GM12892 (cell line): ENCODE data around the gene PDE10A.
"Not testable (repeated sequence)": the region's sequence is repeated elsewhere in the genome, so short reads cannot be mapped to it uniquely, and the experiment has no call there.

ENCODE experiments used
- DNase-seq: peaks from one replicate; pipeline ENCODE4 v3.0.0; 2011; ENCODE audit not compliant: insufficient read length
- FAIRE-seq: peaks from 2 replicates; lab custom pipeline; 2011; peaks lifted over from hg19 to GRCh38; lab: Jason Lieb, UNC
- POLR2A ChIP-seq: IDR thresholded peaks from 2 replicates; pipeline ENCODE4 v1.6.1; 2011; ENCODE audit warnings: low read depth, low read length, control low read depth
- POLR2AphosphoS5 ChIP-seq: IDR thresholded peaks from 2 replicates; pipeline ENCODE4 v1.6.1; 2011; ENCODE audit warnings: low read depth, low read length, control low read depth
- TAF1 ChIP-seq: IDR thresholded peaks from 2 replicates; pipeline ENCODE4 v1.6.1; 2011; ENCODE audit warnings: low read depth, mild to moderate bottlenecking, control low read depth, low read length, borderline replicate concordance

PDE10A gene

DNA sequence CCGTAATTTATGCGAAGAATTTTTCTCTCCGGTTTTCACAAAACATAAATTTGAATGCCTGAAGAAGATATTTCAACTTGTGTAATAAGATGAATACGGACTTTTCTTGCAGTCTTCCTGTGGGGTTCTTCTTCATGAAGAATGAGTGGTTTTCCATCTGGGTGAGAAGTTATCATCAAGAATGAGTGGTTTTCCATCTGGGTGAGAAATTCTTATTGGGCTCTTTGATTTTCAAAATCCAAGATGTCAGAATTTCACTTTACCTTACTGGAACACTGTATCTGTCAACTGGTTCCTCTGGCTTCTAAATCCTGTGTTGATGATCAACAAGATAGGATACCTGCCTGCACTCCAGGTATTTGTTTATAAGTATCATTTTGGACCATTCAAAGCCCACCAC, 193.6 kb downstream of the PDE10A start:
- TF ChIP-seq POLR2A (no peak), POLR2AphosphoS5 (no peak), TAF1 (no peak)
- FAIRE-seq (no peak), DNase-seq (no peak)

DNA sequence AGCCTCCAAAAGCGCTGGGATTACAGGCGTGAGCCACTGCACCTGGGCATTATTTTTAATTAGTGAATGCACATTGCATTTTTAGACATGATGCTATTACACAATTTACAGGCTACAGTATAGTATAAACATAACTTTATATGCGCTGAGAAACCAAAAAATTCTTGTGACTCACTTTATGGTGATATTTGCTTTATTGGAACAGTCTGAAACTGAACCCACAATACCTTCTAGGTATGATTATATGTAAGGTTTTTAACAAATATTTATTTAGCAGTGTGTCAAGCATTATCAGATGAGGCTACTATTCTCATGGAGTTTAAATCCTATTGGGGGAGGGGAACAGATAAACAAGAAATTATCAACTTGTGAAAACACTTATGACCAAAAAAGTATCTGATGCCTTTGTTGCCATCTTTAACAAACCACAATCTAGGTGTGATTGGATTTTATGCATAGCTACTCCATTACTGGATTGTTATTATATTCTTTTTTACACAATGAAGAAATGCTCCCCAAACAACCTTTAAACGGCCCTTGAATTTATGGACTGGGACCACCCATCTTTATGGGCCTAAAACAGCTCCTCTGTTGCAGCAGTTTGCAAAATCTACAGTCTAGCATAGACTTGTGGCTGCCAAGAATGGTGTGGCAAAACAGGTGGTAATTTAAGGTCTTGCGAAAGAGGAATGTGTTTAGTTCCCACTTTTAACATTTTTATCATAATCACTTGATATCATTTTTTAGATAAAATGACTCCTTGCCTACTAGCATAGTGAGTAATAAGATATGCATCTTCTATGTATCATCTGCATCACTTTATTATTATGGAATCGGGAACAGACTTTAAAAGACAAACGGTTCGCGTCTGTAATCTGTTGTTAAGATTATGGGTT, 194.5 kb downstream of the PDE10A start:
- no peak for DNase-seq
- FAIRE-seq, result no peak
- no peak for TF ChIP-seq TAF1
- TF ChIP-seq POLR2AphosphoS5, result no peak
- no peak for TF ChIP-seq POLR2A

GRCh38 chr6:165463499-165463898, 199.5 kb downstream of the PDE10A start:
- not testable (repeated sequence) for DNase-seq, FAIRE-seq

DNA sequence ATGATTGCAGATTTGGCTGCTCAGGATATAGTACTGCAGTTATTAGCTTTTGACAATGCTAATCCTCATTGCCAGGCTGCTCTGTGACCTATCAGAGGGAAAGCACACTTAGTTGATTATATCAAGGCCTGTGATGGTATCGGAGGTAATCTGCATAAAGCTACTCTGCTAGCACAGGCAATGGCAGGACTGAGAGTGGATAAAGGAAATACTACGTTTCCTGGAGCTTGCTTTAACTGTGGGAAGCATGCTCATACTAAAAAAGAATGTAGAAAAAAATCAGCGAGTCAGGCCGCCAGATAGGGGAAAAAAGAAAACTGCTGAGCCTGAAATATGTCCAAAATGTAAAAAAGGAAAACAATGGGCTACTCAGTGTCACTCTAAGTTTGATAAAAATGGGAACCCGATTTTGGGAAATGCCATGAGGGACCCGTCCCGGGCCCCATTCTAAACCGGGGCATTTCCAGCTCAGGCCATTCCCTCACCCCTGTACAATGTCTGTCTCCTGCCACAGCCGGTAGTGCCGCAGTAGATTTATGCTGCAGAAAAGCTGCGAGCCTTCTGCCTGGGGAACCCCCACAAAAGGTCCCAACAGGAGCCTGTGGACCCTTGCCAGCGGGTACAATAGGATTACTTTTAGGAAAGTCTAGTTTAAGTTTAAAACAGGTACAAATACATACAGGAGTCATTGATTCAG, 203.3 kb downstream of the PDE10A start:
- DNase-seq, FAIRE-seq: not testable (repeated sequence)

DNA sequence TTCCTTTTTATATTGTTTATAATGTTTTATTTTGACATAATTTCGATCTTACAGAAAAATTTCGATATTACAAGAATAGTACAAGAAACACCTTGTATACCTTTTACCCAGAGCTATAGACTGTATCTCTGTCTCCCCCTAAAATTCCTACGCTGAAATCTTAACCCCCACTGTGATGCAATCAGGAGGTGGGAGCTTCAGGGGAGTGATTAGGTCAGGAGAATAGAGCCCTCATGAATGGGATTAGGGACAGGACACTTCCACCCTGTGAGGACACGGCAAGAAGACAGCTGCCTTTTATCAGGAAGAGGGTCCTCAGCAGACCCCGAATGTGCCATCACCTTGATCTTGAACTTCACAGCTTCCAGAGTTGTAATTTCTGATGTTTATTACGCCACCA, 204.9 kb downstream of the PDE10A start:
- TF ChIP-seq TAF1, result no peak
- no peak for TF ChIP-seq POLR2AphosphoS5
- TF ChIP-seq POLR2A, result no peak
- DNase-seq (no peak), FAIRE-seq (no peak)

- DNase-seq, result no peak
- no peak for TF ChIP-seq POLR2AphosphoS5
- no peak for TF ChIP-seq POLR2A
- no peak for TF ChIP-seq TAF1
- no peak for FAIRE-seq
These were observed 206.8 kb downstream of the PDE10A start for GRCh38 chr6:165456286-165456685.

DNA sequence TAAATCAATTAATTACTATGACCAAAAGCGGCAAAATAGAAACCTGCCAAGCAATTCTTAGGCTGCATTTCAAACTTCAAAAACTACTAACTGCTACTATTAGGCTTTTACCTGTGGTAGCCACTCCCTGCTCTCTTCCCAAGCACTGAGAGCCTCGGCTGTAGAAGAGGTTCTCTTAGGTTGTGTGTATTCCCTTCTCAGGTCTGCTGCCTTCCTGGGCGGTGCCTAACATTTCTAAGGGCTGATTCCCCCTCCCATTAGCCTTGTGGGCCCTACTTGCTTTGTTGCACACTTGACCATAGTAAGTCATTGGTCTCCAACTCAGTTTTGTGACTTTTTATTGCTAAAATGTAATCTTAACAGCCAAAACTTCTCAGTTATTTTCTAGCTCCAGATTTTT, 207.6 kb downstream of the PDE10A start:
- FAIRE-seq (no peak), DNase-seq (no peak)
- TF ChIP-seq TAF1 (no peak), POLR2A (no peak), POLR2AphosphoS5 (no peak)

DNA sequence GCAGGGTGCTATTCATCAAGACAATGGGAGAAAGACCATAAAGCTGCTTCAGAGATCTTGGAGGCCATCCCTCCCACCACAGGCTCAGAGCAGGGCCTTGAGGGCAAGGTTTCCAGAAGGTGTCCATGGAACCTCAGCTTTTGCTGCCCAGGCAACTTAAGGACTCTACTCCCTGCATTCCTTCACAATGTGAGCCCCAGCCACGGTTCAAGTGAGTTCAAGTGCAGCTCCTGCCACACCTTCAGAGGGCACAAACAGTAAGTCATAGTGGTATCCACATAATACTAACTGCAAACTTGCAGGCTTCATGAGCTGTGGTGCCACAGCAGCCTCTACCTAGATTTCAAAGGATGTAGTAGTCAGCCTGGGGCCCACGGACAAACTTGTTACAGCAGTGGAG, 209.6 kb downstream of the PDE10A start:
- FAIRE-seq, result no peak
- no peak for DNase-seq
- TF ChIP-seq TAF1, result no peak
- no peak for TF ChIP-seq POLR2AphosphoS5
- no peak for TF ChIP-seq POLR2A

DNA sequence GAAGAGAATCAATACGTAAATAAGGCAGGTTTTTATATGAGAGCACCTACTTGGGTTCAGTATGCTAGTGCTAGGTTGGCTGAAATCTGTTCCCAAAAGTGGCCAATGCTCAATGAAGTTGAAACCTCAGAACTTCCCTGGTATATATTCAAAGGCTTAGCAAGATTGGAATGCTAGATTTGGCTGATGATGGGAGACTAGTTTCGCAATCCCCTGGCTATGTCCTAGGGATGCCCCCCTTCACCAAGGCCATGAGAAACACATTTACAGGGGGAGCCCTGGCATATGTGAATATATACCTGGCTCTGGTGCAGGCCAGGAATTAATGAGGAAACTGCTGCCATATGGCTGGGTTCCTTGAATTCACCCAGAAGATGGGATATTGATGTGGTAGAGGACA, 211.2 kb downstream of the PDE10A start:
- DNase-seq (no peak), FAIRE-seq (no peak)
- TF ChIP-seq POLR2AphosphoS5, result no peak
- no peak for TF ChIP-seq POLR2A
- no peak for TF ChIP-seq TAF1

- TF ChIP-seq POLR2A (no peak), POLR2AphosphoS5 (no peak), TAF1 (no peak)
- no peak for DNase-seq
- FAIRE-seq, result no peak
These were observed 214.8 kb downstream of the PDE10A start for GRCh38 chr6:165448210-165448609.

DNA sequence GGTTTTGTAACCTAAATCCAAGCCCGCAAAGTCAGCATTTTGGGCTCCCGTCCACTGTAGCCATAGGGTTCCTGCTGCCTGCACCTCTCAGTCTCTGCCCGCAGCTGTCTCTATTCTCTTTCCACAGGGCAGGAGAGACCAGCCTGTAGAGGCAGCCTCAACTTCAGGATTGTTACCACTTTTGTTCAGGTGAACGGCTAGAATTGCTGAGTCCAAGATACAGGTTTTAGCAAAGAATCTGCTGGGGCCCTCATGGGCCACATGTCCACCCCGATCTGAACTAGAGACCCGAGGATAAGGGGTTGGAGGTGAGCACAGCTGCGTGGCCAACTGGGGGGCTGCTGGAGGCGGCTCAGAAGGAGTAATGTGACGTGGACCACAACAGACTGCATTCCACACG, 215.9 kb downstream of the PDE10A start:
- FAIRE-seq, result no peak
- TF ChIP-seq POLR2AphosphoS5 (no peak), POLR2A (no peak), TAF1 (no peak)
- no peak for DNase-seq

GRCh38 chr6:165446331-165446730, 216.7 kb downstream of the PDE10A start:
- DNase-seq, result no peak
- no peak for FAIRE-seq
- no peak for TF ChIP-seq POLR2A
- no peak for TF ChIP-seq POLR2AphosphoS5
- no peak for TF ChIP-seq TAF1
